Nephron progenitor cell (in vitro differentiated cells): Measurements from ENCODE around the gene SCGB3A2.

Experiments
- DNase-seq: peaks from one replicate; pipeline ENCODE4 v3.0.0; 2021
- H3K27ac Mint-ChIP-seq: 2 replicates; pipeline ENCODE4 v1.8.0; 2021; ENCODE audit warnings: mild to moderate bottlenecking, moderate library complexity, mixed read lengths
- H3K27me3 Mint-ChIP-seq: 2 replicates; pipeline ENCODE4 v1.8.0; 2021; ENCODE audit warnings: mild to moderate bottlenecking, low read depth, mixed read lengths; ENCODE audit not compliant: poor library complexity
- H3K36me3 Mint-ChIP-seq: 2 replicates; pipeline ENCODE4 v1.8.0; 2021; ENCODE audit warnings: low read depth, mixed read lengths
- H3K4me1 Mint-ChIP-seq: 2 replicates; pipeline ENCODE4 v1.8.0; 2021; ENCODE audit warnings: mixed read lengths
- H3K4me3 Mint-ChIP-seq: 2 replicates; pipeline ENCODE4 v1.8.0; 2021; ENCODE audit warnings: mild to moderate bottlenecking, moderate library complexity, mixed read lengths
- H3K9me3 Mint-ChIP-seq: 2 replicates; pipeline ENCODE4 v1.8.0; 2021; ENCODE audit warnings: mild to moderate bottlenecking, moderate library complexity, mixed read lengths
- CTCF ChIP-seq: fragments of 200-600 bp; sonication (generic); IDR thresholded peaks from 2 replicates; pipeline ENCODE4 v1.5.0; 2021; ENCODE audit warnings: antibody characterized with exemption

The SCGB3A2 gene

GRCh38 chr5:147857302-147858129, 21.0 kb upstream of the SCGB3A2 start:
- Mint-ChIP-seq H3K27me3 (peaks cover 4% of the 10 kb centered on the region), H3K36me3 (no peaks in the 10 kb centered on the region), H3K4me1 (no peaks in the 10 kb centered on the region), H3K4me3 (no peak overlapping the region), H3K27ac (no peak overlapping the region), H3K9me3 (no peaks in the 10 kb centered on the region)
- DNase-seq = peak; percentile 73
- peak; percentile 86 for TF ChIP-seq CTCF

GRCh38 chr5:147858565-147858964, 19.9 kb upstream of the SCGB3A2 start:
- DNase-seq = no peak
- Mint-ChIP-seq H3K27me3 (peaks cover 4% of the 10 kb centered on the region), H3K27ac (no peak overlapping the region), H3K4me1 (no peaks in the 10 kb centered on the region), H3K4me3 (no peak overlapping the region), H3K9me3 (no peaks in the 10 kb centered on the region), H3K36me3 (no peaks in the 10 kb centered on the region)
- TF ChIP-seq CTCF = no peak

- Mint-ChIP-seq H3K9me3 (no peaks in the 10 kb centered on the region), H3K4me1 (no peaks in the 10 kb centered on the region), H3K4me3 (no peak overlapping the region), H3K27me3 (peaks cover 4% of the 10 kb centered on the region), H3K36me3 (no peaks in the 10 kb centered on the region), H3K27ac (no peak overlapping the region)
- TF ChIP-seq CTCF = no peak
- DNase-seq = no peak
Measured at GRCh38 chr5:147859962-147860640, 18.4 kb upstream of the SCGB3A2 start.

- H3K4me1 Mint-ChIP-seq = no peaks in the 10 kb centered on the region
- H3K4me3 Mint-ChIP-seq = no peak overlapping the region
- H3K27me3 Mint-ChIP-seq = peaks cover 4% of the 10 kb centered on the region
- no peak overlapping the region for H3K27ac Mint-ChIP-seq
- no peak for TF ChIP-seq CTCF
- no peak for DNase-seq
- no peaks in the 10 kb centered on the region for H3K36me3 Mint-ChIP-seq
- H3K9me3 Mint-ChIP-seq = no peaks in the 10 kb centered on the region
Measured at GRCh38 chr5:147860641-147861025, 17.9 kb upstream of the SCGB3A2 start.

GRCh38 chr5:147863454-147864158, 14.9 kb upstream of the SCGB3A2 start:
- TF ChIP-seq CTCF = no peak
- DNase-seq = no peak
- Mint-ChIP-seq H3K27me3 (peaks cover 5% of the 10 kb centered on the region), H3K27ac (no peak overlapping the region), H3K9me3 (no peaks in the 10 kb centered on the region), H3K4me1 (no peaks in the 10 kb centered on the region), H3K36me3 (no peaks in the 10 kb centered on the region), H3K4me3 (no peak overlapping the region)
